Measurements from ENCODE around the gene POT1.

Gene POT1

DNA sequence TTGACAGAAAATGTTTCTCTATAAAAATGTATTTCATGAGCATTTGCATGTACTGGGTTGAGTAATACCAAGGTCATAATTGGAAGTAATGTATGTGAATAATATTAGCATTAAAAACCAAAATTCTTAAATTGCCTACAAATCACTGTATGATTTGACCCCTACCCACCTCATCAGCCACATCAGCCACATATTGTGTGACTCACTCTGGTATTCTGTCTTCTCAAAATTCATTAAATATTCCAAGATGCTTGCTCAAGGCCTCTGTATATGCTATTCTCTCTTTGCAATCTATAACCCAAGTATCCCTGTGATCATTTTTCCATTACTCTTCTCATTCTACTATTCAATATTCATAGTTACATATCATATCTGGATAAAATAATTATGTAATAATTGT lies 21.4 kb downstream of the POT1 start:
- Histone ChIP-seq H3K27ac (replicated peaks; ENCODE audit: low read length) (no peak overlapping the region), H2BK120ac (ENCODE audit: low read depth, low read length) (no peak overlapping the region), H3K4me3 (ENCODE audit: low read length in 2 of 2) (no peak overlapping the region), H3K4ac (ENCODE audit: low read length) (no peak overlapping the region), H3K79me1 (ENCODE audit: low read depth, low read length) (no peaks in the 10 kb centered on the region), H4K8ac (ENCODE audit: low read depth, low read length) (no peak overlapping the region), H3K4me2 (ENCODE audit: insufficient read depth, low read length, poor library complexity, severe bottlenecking) (no peak overlapping the region), H3K4me1 (ENCODE audit: control insufficient read depth in 2 of 2, insufficient read depth in 1 of 2, low read depth in 1 of 2, low read length in 2 of 2) (no peaks in the 10 kb centered on the region), H2BK12ac (ENCODE audit: low read length) (no peak overlapping the region), H2AFZ (ENCODE audit: low read length) (no peak overlapping the region), H3K9me3 (replicated peaks in 1 of 2; ENCODE audit: control insufficient read depth in 2 of 2, insufficient read depth in 1 of 2, low read depth in 1 of 2, low read length in 2 of 2) (no peaks in the 10 kb centered on the region), H3K9ac (ENCODE audit: low read depth, low read length, poor library complexity) (no peak overlapping the region), H3K14ac (ENCODE audit: low read length) (no peak overlapping the region), H3K18ac (ENCODE audit: low read length) (no peak overlapping the region), H3K36me3 (replicated peaks in 1 of 2; ENCODE audit: control insufficient read depth in 2 of 2, insufficient read depth in 2 of 2, low read length in 2 of 2) (peaks cover 0 to 10% of the 10 kb centered on the region in 2 donors), H2BK5ac (ENCODE audit: low read length) (no peak overlapping the region), H3K27me3 (ENCODE audit: control insufficient read depth in 3 of 3, insufficient read depth in 3 of 3, low read depth in 1 of 3, low read length in 3 of 3) (no peaks in the 10 kb centered on the region), H2BK15ac (ENCODE audit: low read length) (no peak overlapping the region), H4K91ac (ENCODE audit: low read depth, low read length, poor library complexity) (no peak overlapping the region), H2AK5ac (ENCODE audit: low read depth, low read length) (no peak overlapping the region), H3K23ac (ENCODE audit: low read depth, low read length, poor library complexity) (no peak overlapping the region)
- no peak for DNase-seq (ENCODE audit: low spot score)

- Histone ChIP-seq H2BK5ac (ENCODE audit: low read length) (no peak overlapping the region), H4K8ac (ENCODE audit: low read depth, low read length) (no peak overlapping the region), H3K79me1 (ENCODE audit: low read depth, low read length) (no peaks in the 10 kb centered on the region), H3K9ac (ENCODE audit: low read depth, low read length, poor library complexity) (no peak overlapping the region), H3K14ac (ENCODE audit: low read length) (no peak overlapping the region), H3K27me3 (ENCODE audit: control insufficient read depth in 3 of 3, insufficient read depth in 3 of 3, low read depth in 1 of 3, low read length in 3 of 3) (no peaks in the 10 kb centered on the region), H3K4me1 (ENCODE audit: control insufficient read depth in 2 of 2, insufficient read depth in 1 of 2, low read depth in 1 of 2, low read length in 2 of 2) (no peaks in the 10 kb centered on the region), H4K91ac (ENCODE audit: low read depth, low read length, poor library complexity) (no peak overlapping the region), H3K4me2 (ENCODE audit: insufficient read depth, low read length, poor library complexity, severe bottlenecking) (no peak overlapping the region), H3K23ac (ENCODE audit: low read depth, low read length, poor library complexity) (no peak overlapping the region), H3K9me3 (replicated peaks in 1 of 2; ENCODE audit: control insufficient read depth in 2 of 2, insufficient read depth in 1 of 2, low read depth in 1 of 2, low read length in 2 of 2) (no peaks in the 10 kb centered on the region), H2BK12ac (ENCODE audit: low read length) (no peak overlapping the region), H3K4ac (ENCODE audit: low read length) (no peak overlapping the region), H2AK5ac (ENCODE audit: low read depth, low read length) (no peak overlapping the region), H2AFZ (ENCODE audit: low read length) (no peak overlapping the region), H3K27ac (replicated peaks; ENCODE audit: low read length) (no peak overlapping the region), H3K18ac (ENCODE audit: low read length) (no peak overlapping the region), H3K36me3 (replicated peaks in 1 of 2; ENCODE audit: control insufficient read depth in 2 of 2, insufficient read depth in 2 of 2, low read length in 2 of 2) (peaks cover 0 to 8% of the 10 kb centered on the region in 2 donors), H3K4me3 (ENCODE audit: low read length in 2 of 2) (no peak overlapping the region), H2BK15ac (ENCODE audit: low read length) (no peak overlapping the region), H2BK120ac (ENCODE audit: low read depth, low read length) (no peak overlapping the region)
- no CpG with 5 or more reads among the region's 1 CpG for WGBS, 2 donors (ENCODE audit: extremely low coverage in 2 of 2, insufficient read length in 2 of 2, insufficient replicate concordance in 1 of 2)
- no peak for DNase-seq (ENCODE audit: low spot score)
Observed at GRCh38 chr7:124907490-124907889, 22.1 kb downstream of the POT1 start.

GRCh38 chr7:124898531-124898930 lies 31.1 kb downstream of the POT1 start:
- no peak overlapping the region for H2BK5ac ChIP-seq (ENCODE audit: low read length)
- no peak overlapping the region for H2AFZ ChIP-seq (ENCODE audit: low read length)
- H3K4me3 ChIP-seq (ENCODE audit: low read length in 2 of 2), result no peak overlapping the region
- H2BK12ac ChIP-seq (ENCODE audit: low read length), result no peak overlapping the region
- no peaks in the 10 kb centered on the region for H3K79me1 ChIP-seq (ENCODE audit: low read depth, low read length)
- no peak overlapping the region for H4K8ac ChIP-seq (ENCODE audit: low read depth, low read length)
- H4K91ac ChIP-seq (ENCODE audit: low read depth, low read length, poor library complexity), result no peak overlapping the region
- H3K23ac ChIP-seq (ENCODE audit: low read depth, low read length, poor library complexity), result no peak overlapping the region
- no peak overlapping the region for H3K14ac ChIP-seq (ENCODE audit: low read length)
- no peak overlapping the region for H3K9ac ChIP-seq (ENCODE audit: low read depth, low read length, poor library complexity)
- no peak overlapping the region for H2BK15ac ChIP-seq (ENCODE audit: low read length)
- peaks cover 2 to 10% of the 10 kb centered on the region in 2 donors for H3K9me3 ChIP-seq (replicated peaks in 1 of 2; ENCODE audit: control insufficient read depth in 2 of 2, insufficient read depth in 1 of 2, low read depth in 1 of 2, low read length in 2 of 2)
- no peaks in the 10 kb centered on the region for H3K4me1 ChIP-seq (ENCODE audit: control insufficient read depth in 2 of 2, insufficient read depth in 1 of 2, low read depth in 1 of 2, low read length in 2 of 2)
- H3K36me3 ChIP-seq (replicated peaks in 1 of 2; ENCODE audit: control insufficient read depth in 2 of 2, insufficient read depth in 2 of 2, low read length in 2 of 2), result peaks cover 0 to 28% of the 10 kb centered on the region in 2 donors
- no peak overlapping the region for H3K27ac ChIP-seq (replicated peaks; ENCODE audit: low read length)
- H2BK120ac ChIP-seq (ENCODE audit: low read depth, low read length), result no peak overlapping the region
- H3K4me2 ChIP-seq (ENCODE audit: insufficient read depth, low read length, poor library complexity, severe bottlenecking), result no peak overlapping the region
- no peaks in the 10 kb centered on the region for H3K27me3 ChIP-seq (ENCODE audit: control insufficient read depth in 3 of 3, insufficient read depth in 3 of 3, low read depth in 1 of 3, low read length in 3 of 3)
- WGBS, 2 donors (ENCODE audit: extremely low coverage in 2 of 2, insufficient read length in 2 of 2, insufficient replicate concordance in 1 of 2), result no CpG with 5 or more reads among the region's 1 CpG
- H3K4ac ChIP-seq (ENCODE audit: low read length), result no peak overlapping the region
- H2AK5ac ChIP-seq (ENCODE audit: low read depth, low read length), result no peak overlapping the region
- DNase-seq (ENCODE audit: low spot score), result no peak
- H3K18ac ChIP-seq (ENCODE audit: low read length), result no peak overlapping the region

DNA sequence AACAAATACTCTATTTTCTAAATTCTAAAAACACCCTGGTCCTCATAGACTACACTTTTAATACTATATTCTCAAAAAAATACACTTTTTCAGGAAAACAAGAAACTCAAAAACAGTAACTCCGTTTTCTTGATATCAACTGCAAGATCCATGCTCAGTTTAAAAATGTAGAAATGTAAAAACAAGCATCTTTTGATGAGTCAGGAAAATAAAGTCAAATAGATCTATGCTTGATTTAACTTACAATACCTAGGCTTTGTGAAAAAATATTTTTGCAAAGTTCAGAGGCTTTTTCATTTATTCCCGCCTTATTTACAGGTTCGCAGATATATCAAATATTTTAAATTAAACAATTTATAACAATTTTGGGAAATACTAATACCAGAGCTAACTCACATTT lies 33.6 kb downstream of the POT1 start:
- Histone ChIP-seq H3K18ac (ENCODE audit: low read length) (no peak overlapping the region), H3K27me3 (ENCODE audit: control insufficient read depth in 3 of 3, insufficient read depth in 3 of 3, low read depth in 1 of 3, low read length in 3 of 3) (no peaks in the 10 kb centered on the region), H3K14ac (ENCODE audit: low read length) (no peak overlapping the region), H3K4me1 (ENCODE audit: control insufficient read depth in 2 of 2, insufficient read depth in 1 of 2, low read depth in 1 of 2, low read length in 2 of 2) (no peaks in the 10 kb centered on the region), H2BK15ac (ENCODE audit: low read length) (no peak overlapping the region), H3K9ac (ENCODE audit: low read depth, low read length, poor library complexity) (no peak overlapping the region), H2BK12ac (ENCODE audit: low read length) (no peak overlapping the region), H3K4me2 (ENCODE audit: insufficient read depth, low read length, poor library complexity, severe bottlenecking) (no peak overlapping the region), H2BK5ac (ENCODE audit: low read length) (no peak overlapping the region), H3K27ac (replicated peaks; ENCODE audit: low read length) (no peak overlapping the region), H3K4ac (ENCODE audit: low read length) (no peak overlapping the region), H2AK5ac (ENCODE audit: low read depth, low read length) (no peak overlapping the region), H4K91ac (ENCODE audit: low read depth, low read length, poor library complexity) (no peak overlapping the region), H3K23ac (ENCODE audit: low read depth, low read length, poor library complexity) (no peak overlapping the region), H3K9me3 (replicated peaks in 1 of 2; ENCODE audit: control insufficient read depth in 2 of 2, insufficient read depth in 1 of 2, low read depth in 1 of 2, low read length in 2 of 2) (peaks cover 2 to 10% of the 10 kb centered on the region in 2 donors), H3K36me3 (replicated peaks in 1 of 2; ENCODE audit: control insufficient read depth in 2 of 2, insufficient read depth in 2 of 2, low read length in 2 of 2) (peaks cover 0 to 46% of the 10 kb centered on the region in 2 donors), H4K8ac (ENCODE audit: low read depth, low read length) (no peak overlapping the region), H3K4me3 (ENCODE audit: low read length in 2 of 2) (no peak overlapping the region), H2AFZ (ENCODE audit: low read length) (no peak overlapping the region), H2BK120ac (ENCODE audit: low read depth, low read length) (no peak overlapping the region), H3K79me1 (ENCODE audit: low read depth, low read length) (no peaks in the 10 kb centered on the region)
- WGBS, 2 donors (ENCODE audit: extremely low coverage in 2 of 2, insufficient read length in 2 of 2, insufficient replicate concordance in 1 of 2), result no CpG with 5 or more reads among the region's 3 CpGs
- no peak for DNase-seq (ENCODE audit: low spot score)

Data from neuronal stem cell (in vitro differentiated cells).